Measurements from ENCODE around the gene PICK1. TPM values are rescaled to one million over a fixed set of nuclear protein-coding genes. Genes with fewer than 3 reads are reported as not detected.

The PICK1 gene
- total RNA-seq, 2 donors from 2014 or later, result 90.0 to 114 TPM

DNA sequence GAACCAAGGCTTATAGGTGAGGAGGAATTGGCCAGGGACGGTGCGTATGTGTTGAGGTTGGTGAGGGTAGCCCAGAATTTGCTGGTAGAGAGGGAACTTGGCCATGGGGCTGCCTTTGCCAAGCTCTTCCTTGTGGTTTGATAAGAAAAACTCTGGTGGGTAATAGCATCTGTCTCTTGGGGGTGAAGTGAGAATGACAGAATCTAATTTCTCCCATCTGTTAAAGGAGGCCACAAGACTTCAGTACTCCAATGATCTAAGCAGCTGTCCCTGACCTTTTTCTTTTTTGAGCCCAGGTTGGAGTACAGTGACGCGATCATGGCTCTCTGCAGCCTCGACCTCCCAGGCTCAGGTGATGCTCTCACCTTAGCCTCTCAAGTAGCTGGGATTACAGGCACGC is 36.0 kb upstream of the PICK1 start:
- no peaks in the 10 kb centered on the region for H3K9me3 ChIP-seq
- DNase-seq (ENCODE audit: low spot score), result no peak
- no peak overlapping the region for H3K4me3 ChIP-seq
- intact Hi-C loops (cut with DNase I), result no loop called here
- WGBS, result 95% methylated on average over 6 of the region's 6 CpGs
- no peaks in the 10 kb centered on the region for H3K27me3 ChIP-seq (replicated peaks; ENCODE audit: insufficient read depth)
- TF ChIP-seq CTCF (IDR thresholded peaks at IDR 0.05), result no peak
- no peak for TF ChIP-seq POLR2A (IDR thresholded peaks at IDR 0.05)
- TF ChIP-seq POLR2AphosphoS5 (IDR thresholded peaks at IDR 0.05), result no peak
- H3K27ac ChIP-seq, result no peak overlapping the region
- H3K36me3 ChIP-seq, result no peaks in the 10 kb centered on the region
- H3K4me1 ChIP-seq (replicated peaks), result peaks cover 12% of the 10 kb centered on the region

- WGBS, result 81% methylated on average over 6 of the region's 6 CpGs
Measured at GRCh38 chr22:38023045-38023444, 34.2 kb upstream of the PICK1 start.

DNA sequence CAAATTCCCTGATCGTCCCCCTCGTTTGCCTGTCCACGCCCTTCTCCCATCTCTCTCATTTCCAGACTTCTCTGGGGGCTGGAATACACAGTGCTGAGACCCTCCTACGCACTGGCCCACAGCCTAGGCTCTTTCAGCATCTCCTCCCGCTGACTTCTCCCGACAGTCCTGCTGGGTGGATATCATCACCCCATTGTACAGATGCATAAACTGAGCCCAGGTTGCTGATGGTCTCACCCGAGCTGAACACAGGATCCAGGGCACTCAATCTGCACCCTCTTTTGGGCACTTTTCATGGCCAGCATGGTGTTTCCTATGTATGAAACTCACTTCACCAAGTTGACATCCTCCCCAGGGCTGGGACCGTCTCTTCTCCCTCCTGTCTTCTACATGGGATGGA is 31.7 kb upstream of the PICK1 start:
- Histone ChIP-seq H3K4me1 (replicated peaks) (peaks cover 4% of the 10 kb centered on the region), H3K27me3 (replicated peaks; ENCODE audit: insufficient read depth) (no peaks in the 10 kb centered on the region), H3K27ac (no peak overlapping the region), H3K4me3 (no peak overlapping the region), H3K36me3 (no peaks in the 10 kb centered on the region), H3K9me3 (no peaks in the 10 kb centered on the region)
- WGBS, result 93% methylated on average over 8 of the region's 8 CpGs
- no peak for TF ChIP-seq POLR2A (IDR thresholded peaks at IDR 0.05)
- TF ChIP-seq CTCF (IDR thresholded peaks at IDR 0.05), result no peak
- no peak for TF ChIP-seq POLR2AphosphoS5 (IDR thresholded peaks at IDR 0.05)
- intact Hi-C loops (cut with DNase I), result no loop called here
- no peak for DNase-seq (ENCODE audit: low spot score)

More at GRCh38 chr22:38023045-38023444, 34.2 kb upstream of the PICK1 start:
- no peaks in the 10 kb centered on the region for H3K27me3 ChIP-seq (replicated peaks; ENCODE audit: insufficient read depth)
- H3K27ac ChIP-seq, result no peak overlapping the region
- no peak overlapping the region for H3K4me3 ChIP-seq
- TF ChIP-seq POLR2A (IDR thresholded peaks at IDR 0.05) (no peak), CTCF (IDR thresholded peaks at IDR 0.05) (no peak), POLR2AphosphoS5 (IDR thresholded peaks at IDR 0.05) (no peak)
- H3K9me3 ChIP-seq, result no peaks in the 10 kb centered on the region
- DNase-seq (ENCODE audit: low spot score), result no peak
- no peaks in the 10 kb centered on the region for H3K36me3 ChIP-seq
- intact Hi-C loops (cut with DNase I), result no loop called here
- no peaks in the 10 kb centered on the region for H3K4me1 ChIP-seq (replicated peaks)

DNA sequence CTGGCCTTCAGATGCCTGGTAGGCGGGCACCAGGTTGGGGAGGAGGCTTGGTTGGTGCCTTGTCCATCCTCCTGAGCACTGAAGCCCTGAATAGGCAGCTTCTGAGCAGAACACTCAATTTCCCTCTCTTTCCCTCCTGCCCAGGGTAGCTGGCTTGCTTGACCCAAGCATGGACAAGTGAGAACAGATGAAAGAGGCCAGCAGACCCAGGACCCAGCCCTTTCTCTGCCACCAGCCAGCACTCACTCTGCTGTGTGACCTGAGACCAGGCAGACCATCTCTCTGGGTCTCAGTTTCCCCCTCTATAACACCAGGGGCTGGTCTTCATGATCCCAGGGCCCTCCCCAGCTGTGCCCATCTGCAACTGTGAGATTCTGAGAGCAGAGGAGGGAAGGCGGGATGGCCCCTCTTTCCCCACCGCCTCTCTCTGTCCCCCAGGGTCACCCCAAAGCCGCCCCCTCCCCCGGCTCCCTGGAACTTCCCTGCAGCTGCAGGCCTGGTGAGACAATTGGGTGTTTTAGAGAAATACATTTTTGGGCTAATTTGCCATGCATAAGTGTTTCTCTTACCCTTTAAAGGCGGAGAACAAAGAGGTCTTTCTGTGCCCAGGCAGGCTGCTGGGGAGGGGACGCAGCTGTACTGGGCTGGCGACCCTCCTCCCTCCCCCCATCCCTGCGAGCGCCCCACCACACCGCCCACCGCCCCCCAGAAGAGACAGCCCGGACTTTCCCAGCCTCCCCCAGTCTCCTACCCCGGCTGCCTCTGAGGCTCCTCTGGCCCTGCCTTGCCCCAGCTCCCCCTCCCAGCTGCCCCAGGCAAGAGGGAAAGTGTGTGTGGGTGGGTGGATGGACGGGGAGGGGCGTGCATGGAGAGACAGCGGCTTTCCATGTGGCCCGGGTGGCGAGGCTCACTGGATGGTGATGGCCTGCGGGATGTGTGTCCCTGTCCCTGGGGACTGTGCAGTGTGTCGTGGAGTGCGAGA is 30.8 kb upstream of the PICK1 start:
- H3K4me1 ChIP-seq (replicated peaks), result peaks cover 4% of the 10 kb centered on the region
- TF ChIP-seq POLR2A (IDR thresholded peaks at IDR 0.05) (no peak), CTCF (IDR thresholded peaks at IDR 0.05) (no peak), POLR2AphosphoS5 (IDR thresholded peaks at IDR 0.05) (no peak)
- 61% methylated on average over 22 of the region's 22 CpGs for WGBS
- no peaks in the 10 kb centered on the region for H3K27me3 ChIP-seq (replicated peaks; ENCODE audit: insufficient read depth)
- intact Hi-C loops (cut with DNase I), result no loop called here
- H3K9me3 ChIP-seq, result no peaks in the 10 kb centered on the region
- DNase-seq (ENCODE audit: low spot score), result no peak
- no peak overlapping the region for H3K4me3 ChIP-seq
- H3K27ac ChIP-seq, result no peak overlapping the region
- H3K36me3 ChIP-seq, result no peaks in the 10 kb centered on the region

GRCh38 chr22:38027487-38027886 is 29.7 kb upstream of the PICK1 start:
- H3K9me3 ChIP-seq, result no peaks in the 10 kb centered on the region
- 80% methylated on average over 9 of the region's 9 CpGs for WGBS
- H3K27ac ChIP-seq, result no peak overlapping the region
- DNase-seq (ENCODE audit: low spot score), result no peak
- TF ChIP-seq POLR2AphosphoS5 (IDR thresholded peaks at IDR 0.05), result no peak
- TF ChIP-seq POLR2A (IDR thresholded peaks at IDR 0.05), result no peak
- TF ChIP-seq CTCF (IDR thresholded peaks at IDR 0.05), result no peak
- intact Hi-C loops (cut with DNase I), result no loop called here
- H3K27me3 ChIP-seq (replicated peaks; ENCODE audit: insufficient read depth), result no peaks in the 10 kb centered on the region
- H3K4me3 ChIP-seq, result no peak overlapping the region
- no peaks in the 10 kb centered on the region for H3K36me3 ChIP-seq
- H3K4me1 ChIP-seq (replicated peaks), result peaks cover 4% of the 10 kb centered on the region
